ENCODE measurements around the gene NAMPT.

DNA sequence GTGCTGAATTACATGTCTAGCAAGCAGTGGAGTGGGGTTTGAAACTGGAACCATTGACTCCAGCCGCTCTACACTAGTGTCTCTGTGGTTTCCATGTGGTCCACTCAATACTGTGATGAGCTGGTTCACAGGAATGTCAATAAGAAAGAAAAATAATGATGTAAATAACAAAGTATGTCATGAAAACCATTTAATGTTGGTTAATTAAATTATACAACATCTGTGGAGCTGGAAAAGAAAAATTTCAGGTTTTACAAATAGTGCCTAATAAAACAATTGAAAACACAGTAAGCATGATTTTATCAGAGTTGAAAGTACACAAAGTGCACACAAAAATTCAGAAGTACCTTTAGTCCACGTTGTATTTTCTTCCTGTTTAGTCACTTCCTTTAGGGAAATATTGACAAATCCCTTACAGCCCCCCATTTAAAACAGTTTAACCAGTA lies 28.7 kb upstream of the NAMPT start:
- TF ChIP-seq EZH2 (IDR thresholded peaks at IDR 0.05; ENCODE audit: low read length, missing control alignments) (no peak), CTCF (conservative IDR thresholded peaks at IDR 0.05 in 1 of 2, IDR thresholded peaks at IDR 0.05 in 1 of 2; ENCODE audit: low read depth in 1 of 2, low read length in 2 of 2) (no peak)

Measured in fibroblast of lung (primary cell).